HG03135 (cell line): Measurements from ENCODE around the gene UFM1.
"Not testable (repeated sequence)": the region's sequence is repeated elsewhere in the genome, so short reads cannot be mapped to it uniquely, and the experiment has no call there.

ENCODE experiments used
- ATAC-seq: cut with Tn5 transposase; IDR thresholded peaks from one replicate; pipeline ENCODE4 v1.9.1; 2021; ENCODE audit warnings: mild to moderate bottlenecking, moderate library complexity; ENCODE audit not compliant: unreplicated experiment

The UFM1 gene

DNA sequence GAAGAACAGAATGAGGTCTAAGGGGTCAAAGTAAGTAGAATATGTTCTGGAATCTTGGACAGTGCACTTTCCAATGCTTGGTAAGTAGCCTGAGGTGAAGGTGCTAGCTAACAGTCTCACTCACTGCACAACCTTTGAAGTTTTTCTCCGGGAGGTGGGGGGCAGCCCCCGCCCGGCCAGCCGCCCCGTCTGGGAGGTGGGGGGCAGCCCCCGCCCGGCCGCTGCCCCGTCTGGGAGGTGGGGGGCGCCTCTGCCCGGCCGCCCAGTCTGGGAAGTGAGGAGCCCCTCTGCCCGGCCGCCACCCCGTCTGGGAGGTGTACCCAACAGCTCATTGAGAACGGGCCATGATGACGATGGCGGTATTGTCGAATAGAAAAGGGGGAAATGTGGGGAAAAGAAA lies 14.1 kb downstream of the UFM1 start:
- ATAC-seq = not testable (repeated sequence)

DNA sequence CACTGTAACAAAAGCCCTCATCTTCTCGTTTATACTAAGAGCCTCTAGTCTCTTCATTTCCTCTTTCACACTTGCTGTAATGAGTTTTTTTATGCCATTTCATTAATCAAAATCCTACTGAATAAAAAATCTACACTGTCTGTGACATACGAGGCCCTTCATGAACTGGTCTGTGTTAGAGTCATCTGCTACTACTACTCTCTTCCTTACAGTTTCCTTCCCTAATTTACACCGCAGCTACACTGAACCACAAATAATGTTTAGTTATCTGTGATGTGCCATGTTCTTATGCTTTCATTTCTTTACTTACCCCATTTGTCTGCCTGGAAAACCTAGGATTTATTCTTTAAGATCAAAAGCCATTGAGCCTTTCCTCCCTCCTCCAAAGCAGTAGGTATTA lies 16.0 kb downstream of the UFM1 start:
- no peak for ATAC-seq

- no peak for ATAC-seq
These were observed 17.4 kb downstream of the UFM1 start for GRCh38 chr13:38366954-38367645.

- no peak for ATAC-seq
These were observed 19.4 kb downstream of the UFM1 start for GRCh38 chr13:38369058-38369457.

DNA sequence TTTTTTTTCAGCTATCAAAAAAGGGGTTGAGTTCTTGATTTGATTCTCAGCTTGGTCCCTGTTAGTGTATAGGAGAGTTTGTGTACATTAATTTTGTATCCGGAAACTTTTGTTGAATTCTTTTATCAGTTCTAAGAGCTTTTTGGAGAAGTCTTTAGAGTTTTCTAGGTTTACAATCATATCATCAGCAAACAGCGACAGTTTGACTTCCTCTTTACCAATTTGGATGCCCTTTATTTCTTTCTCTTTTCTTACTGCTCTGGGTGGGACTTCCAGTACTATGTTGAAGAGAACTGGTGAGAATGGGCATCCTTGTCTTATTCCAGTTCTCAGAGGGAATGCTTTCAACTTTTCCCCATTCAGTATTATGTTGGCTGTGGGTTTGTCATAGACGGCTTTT lies 20.4 kb downstream of the UFM1 start:
- not testable (repeated sequence) for ATAC-seq

- ATAC-seq = no peak
These were observed 23.3 kb downstream of the UFM1 start for GRCh38 chr13:38372820-38373383.

- ATAC-seq = no peak
These were observed 26.9 kb downstream of the UFM1 start for GRCh38 chr13:38376546-38376945.

- no peak for ATAC-seq
These were observed 32.2 kb downstream of the UFM1 start for GRCh38 chr13:38381890-38382289.

DNA sequence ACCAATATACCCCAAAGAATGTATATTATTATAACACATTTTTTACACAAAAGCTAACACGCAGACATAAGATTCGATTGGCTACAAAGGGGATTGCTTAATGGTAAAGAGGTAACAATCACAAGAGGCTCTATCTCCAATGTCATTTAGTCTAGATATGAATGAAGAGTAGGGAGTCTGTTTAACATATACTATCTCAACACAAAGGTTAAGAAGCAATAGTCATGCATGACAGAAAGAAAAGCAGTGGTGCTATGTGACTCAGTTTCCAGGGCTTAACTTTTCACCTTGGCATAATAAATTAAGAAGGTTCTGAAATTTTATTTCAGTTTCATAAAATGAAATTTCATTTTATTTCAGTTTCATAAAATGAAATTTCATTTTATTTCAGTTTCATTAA lies 33.3 kb downstream of the UFM1 start:
- no peak for ATAC-seq

DNA sequence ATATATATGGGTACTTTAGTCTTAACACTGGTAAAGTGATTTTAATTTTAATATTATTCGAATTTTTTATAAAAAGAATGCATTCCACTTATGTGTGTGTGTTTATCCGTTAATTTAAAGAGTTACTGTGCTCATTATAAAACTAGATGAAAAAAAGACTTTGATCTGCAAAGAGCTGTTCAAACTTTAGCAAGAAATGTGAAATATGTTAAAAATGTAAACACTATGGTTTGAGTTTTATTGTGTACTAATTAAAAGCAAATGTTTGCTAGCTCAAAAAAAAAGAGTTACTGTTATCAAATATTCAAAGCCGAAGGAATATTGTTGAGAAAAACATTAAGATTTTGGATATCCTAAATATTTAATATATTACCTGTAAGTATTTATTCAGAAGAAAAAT lies 34.5 kb downstream of the UFM1 start:
- ATAC-seq = no peak

DNA sequence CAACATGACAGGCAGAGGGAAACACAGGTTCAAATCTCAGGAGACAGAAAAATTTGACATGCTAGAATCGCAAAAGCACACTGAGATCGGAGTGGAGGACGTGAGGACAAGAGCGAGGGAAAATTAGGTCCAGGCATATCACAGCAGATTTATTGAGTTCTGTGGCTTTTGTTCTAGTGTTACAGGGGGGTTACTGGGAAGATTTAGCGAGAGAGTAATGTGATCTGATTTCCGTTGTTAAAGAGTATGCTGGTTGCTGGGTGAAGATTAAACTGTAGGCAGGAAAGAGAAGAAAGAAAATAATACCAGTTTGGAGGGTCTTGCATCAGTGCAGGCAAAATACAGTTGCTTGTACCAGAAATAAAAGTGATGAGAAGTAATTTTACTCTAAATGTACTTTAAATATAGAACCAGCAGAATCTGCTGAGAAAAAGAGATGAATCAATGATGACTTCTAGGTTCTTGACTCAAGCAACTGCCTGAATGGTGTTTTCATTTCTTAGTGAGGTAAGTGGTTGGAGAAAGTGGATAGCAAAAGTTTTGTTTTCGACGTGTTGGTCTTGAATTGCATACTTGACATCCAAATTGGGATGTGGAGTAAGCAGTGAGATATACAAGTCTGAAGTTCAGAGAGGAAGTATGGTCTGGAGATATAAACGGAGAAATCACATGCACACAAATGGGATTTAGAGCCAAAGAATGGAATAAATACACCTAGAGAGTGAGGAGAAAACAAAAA lies 35.7 kb downstream of the UFM1 start:
- ATAC-seq = no peak

GRCh38 chr13:38386421-38386820 lies 36.8 kb downstream of the UFM1 start:
- ATAC-seq = no peak

DNA sequence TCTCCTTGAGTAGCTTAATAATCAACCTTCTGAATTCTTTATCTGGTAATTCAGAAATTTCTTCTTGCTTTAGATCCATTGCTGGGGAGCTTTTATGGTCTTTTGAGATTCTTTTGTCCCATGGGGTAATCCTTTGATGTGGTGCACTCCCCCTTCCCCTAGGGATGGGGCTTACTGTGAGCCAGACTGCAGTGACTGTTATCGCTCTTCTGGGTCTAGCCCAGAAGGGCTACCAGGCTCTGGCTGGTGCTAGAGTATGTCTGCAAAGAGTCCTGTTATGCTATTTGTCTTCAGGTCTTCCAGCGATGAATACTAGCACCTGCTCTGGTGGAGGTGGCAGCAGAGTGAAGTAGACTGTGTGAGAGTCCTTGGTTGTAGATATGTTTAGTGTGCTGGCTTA lies 41.7 kb downstream of the UFM1 start:
- ATAC-seq = no peak

DNA sequence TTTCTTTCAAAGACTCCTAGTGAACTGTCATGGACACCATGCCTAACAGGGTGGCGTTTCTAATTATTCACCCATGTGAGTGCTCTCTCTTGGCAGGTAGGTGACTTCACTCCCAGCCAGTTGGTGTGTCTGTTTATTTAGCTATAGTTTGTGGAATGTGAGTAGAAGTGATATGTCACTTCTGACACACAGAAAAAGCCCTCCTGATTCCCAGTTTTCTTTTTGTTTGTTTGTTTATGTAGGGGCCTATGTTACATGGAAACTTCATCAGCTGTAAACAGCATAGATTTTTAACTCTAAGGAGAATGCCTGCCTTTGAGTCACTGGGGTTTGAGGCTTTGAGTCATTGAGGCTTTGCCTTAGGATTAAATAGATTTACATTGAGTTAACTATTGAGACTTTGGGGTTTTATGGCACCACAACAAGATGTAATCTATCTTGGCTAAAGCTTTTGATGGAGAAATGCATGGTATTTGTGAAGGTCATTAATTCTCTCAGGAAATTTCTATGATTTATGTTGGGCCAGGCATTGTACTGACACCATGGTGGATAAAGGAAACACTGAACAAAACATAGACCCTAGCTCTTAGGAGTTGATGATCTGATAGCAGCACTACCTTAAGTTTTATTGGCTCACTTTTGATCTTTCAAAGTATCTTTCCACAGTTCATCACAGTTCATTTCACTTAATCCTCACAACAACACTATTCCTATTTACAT lies 45.3 kb downstream of the UFM1 start:
- ATAC-seq = no peak

- ATAC-seq = no peak
These were observed 45.8 kb downstream of the UFM1 start for GRCh38 chr13:38395497-38395788.

DNA sequence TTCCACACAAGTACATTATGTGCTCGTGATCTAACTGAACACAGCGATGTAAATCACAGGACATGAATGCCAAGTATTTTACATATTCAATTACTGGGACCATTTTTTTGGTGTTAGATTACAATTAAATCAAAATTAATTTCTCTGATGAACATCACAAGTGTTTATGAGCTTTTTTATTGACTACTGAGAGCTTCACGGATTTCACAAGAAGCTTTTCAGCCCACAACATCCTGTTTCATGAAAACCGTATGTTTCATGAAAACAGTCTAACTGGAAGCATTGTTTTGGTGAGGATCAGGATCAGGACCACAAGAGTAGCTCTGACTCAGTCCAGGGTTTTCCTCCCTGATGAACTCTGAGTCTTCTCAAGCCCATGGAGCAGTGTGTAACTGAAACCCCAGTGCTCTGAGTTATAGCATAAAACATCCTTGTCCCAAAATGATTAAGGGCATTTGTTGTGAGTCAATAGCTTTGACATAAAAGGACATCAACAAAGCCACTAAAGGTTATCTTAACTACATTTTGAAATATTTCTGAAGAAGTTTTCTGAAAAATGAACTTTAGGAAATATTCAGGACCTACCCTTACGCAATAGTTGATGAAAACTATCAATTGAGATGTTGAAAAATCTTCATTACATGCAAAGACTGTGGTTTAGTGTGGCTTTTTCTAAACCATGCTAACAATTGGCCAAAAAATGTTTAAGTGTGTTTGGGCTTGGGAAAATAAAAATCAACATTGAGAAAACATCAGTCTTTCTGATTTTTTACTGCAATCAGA lies 49.3 kb downstream of the UFM1 start:
- ATAC-seq = no peak

DNA sequence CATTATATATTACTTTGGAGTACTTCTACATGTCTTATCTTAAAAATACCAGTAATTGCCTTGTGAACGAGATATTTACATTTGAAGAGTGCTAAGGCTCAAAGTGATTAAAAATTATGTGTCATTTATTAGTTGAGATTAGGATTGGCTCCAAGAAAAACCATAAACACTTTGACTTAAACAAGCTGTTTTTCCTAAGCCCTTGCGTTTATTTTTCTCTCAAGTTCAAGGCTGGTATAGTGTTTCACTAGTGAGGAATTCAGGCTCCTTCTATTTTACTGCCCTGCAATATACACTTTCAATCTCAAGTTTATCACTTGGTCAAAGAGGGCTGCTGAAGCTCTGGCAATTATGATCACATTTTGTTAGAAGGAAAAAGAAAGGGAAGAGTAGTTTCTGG lies 49.9 kb downstream of the UFM1 start:
- ATAC-seq = no peak

GRCh38 chr13:38401276-38401675 lies 51.6 kb downstream of the UFM1 start:
- no peak for ATAC-seq

DNA sequence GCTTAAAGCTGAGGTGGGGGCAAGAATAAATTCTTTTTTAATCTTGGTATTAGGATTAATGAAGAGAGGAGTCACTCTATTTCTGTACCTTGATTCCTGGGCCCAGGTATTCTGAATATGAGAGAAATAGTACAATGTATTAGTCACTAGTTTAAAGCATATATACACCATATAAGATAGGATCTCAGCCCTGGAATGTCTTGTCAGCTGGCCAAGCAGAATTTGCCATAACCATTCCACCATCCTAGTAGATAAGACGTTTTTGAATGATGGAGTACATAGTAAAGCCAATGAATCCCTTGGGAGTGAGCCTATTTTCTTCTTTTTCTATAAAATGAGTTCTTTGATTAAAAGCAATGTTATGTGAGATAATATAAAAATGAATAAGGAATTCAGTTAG lies 55.6 kb downstream of the UFM1 start:
- ATAC-seq = no peak

GRCh38 chr13:38409771-38410170 lies 60.1 kb downstream of the UFM1 start:
- ATAC-seq = no peak

GRCh38 chr13:38412266-38412665 lies 62.6 kb downstream of the UFM1 start:
- ATAC-seq = no peak
